Mesendoderm (in vitro differentiated cells): ENCODE measurements around the gene NTRK2.
"Not testable (repeated sequence)": the region's sequence is repeated elsewhere in the genome, so short reads cannot be mapped to it uniquely, and the experiment has no call there.

ENCODE experiments used
- DNase-seq: peaks from one replicate; pipeline ENCODE4 v3.0.0; 2013
- H2AK5ac ChIP-seq: 2 replicates; pipeline ENCODE4 v1.6.1; 2013; ENCODE audit warnings: low read length, inconsistent platforms
- H2BK120ac ChIP-seq: 2 replicates; pipeline ENCODE4 v1.6.1; 2013; ENCODE audit warnings: low read depth, mild to moderate bottlenecking, low read length, moderate library complexity, mixed read lengths
- H2BK15ac ChIP-seq: replicated peaks from 2 replicates; pipeline ENCODE4 v1.6.1; 2013; ENCODE audit warnings: low read depth, mild to moderate bottlenecking, moderate library complexity
- H2BK5ac ChIP-seq: 2 replicates; pipeline ENCODE4 v1.6.1; 2013; ENCODE audit warnings: low read length, inconsistent platforms
- H3K18ac ChIP-seq: 2 replicates; pipeline ENCODE4 v1.6.1; 2013; ENCODE audit warnings: mild to moderate bottlenecking, low read length, mixed read lengths
- H3K23ac ChIP-seq: one replicate; pipeline ENCODE4 v1.6.1; 2013; ENCODE audit warnings: low read length
- H3K27ac ChIP-seq: 2 replicates; pipeline ENCODE4 v1.5.1; 2013; ENCODE audit warnings: low read depth, mild to moderate bottlenecking, inconsistent platforms, low read length, moderate library complexity
- H3K27me3 ChIP-seq: 2 replicates; pipeline ENCODE4 v1.6.1; 2013; ENCODE audit warnings: low read length, control low read depth, mild to moderate bottlenecking, inconsistent platforms; ENCODE audit not compliant: insufficient read depth, poor library complexity
- H3K36me3 ChIP-seq: 2 replicates; pipeline ENCODE4 v1.6.1; 2013; ENCODE audit warnings: low read length, inconsistent platforms; ENCODE audit not compliant: control insufficient read depth, insufficient read depth
- H3K4ac ChIP-seq: one replicate; pipeline ENCODE4 v1.6.1; 2013; ENCODE audit warnings: low read depth, mild to moderate bottlenecking, low read length, moderate library complexity
- H3K4me1 ChIP-seq: 2 replicates; pipeline ENCODE4 v1.6.1; 2013; ENCODE audit warnings: low read depth, low read length, inconsistent platforms; ENCODE audit not compliant: control insufficient read depth
- H3K4me2 ChIP-seq: 2 replicates; pipeline ENCODE4 v1.6.1; 2013; ENCODE audit warnings: low read length
- H3K4me3 ChIP-seq: 2 replicates; pipeline ENCODE4 v1.5.1; 2013; ENCODE audit warnings: mild to moderate bottlenecking, low read length
- H3K56ac ChIP-seq: one replicate; pipeline ENCODE4 v1.6.1; 2013; ENCODE audit warnings: low read length
- H3K79me1 ChIP-seq: 2 replicates; pipeline ENCODE4 v1.6.1; 2013; ENCODE audit warnings: low read length, inconsistent platforms
- H3K79me2 ChIP-seq: 2 replicates; pipeline ENCODE4 v1.6.1; 2013; ENCODE audit warnings: mild to moderate bottlenecking, low read length; ENCODE audit not compliant: control insufficient read depth, insufficient read depth
- H3K9ac ChIP-seq: 2 replicates; pipeline ENCODE4 v1.6.1; 2013; ENCODE audit warnings: low read length, inconsistent platforms
- H4K5ac ChIP-seq: one replicate; pipeline ENCODE4 v1.6.1; 2013; ENCODE audit warnings: low read length
- H4K8ac ChIP-seq: one replicate; pipeline ENCODE4 v1.6.1; 2013; ENCODE audit warnings: low read depth, mild to moderate bottlenecking, control low read depth, low read length, moderate library complexity
- WGBS: extraction: QIAGEN DNeasy Blood & Tissue Kit; methylation state at CpG from one replicate; pipeline ENCODE4 v1.1.7; 2013; ENCODE audit warnings: low lambda C conversion rate, missing lambda C conversion rate; ENCODE audit not compliant: insufficient coverage; ENCODE audit errors: extremely low coverage; 5-methylcytosine and 5-hydroxymethylcytosine counted together

The NTRK2 gene

GRCh38 chr9:84897362-84898094, 228.0 kb downstream of the NTRK2 start:
- no peaks in the 10 kb centered on the region for H3K79me1 ChIP-seq
- H2BK5ac ChIP-seq, result no peak overlapping the region
- no peak overlapping the region for H2BK15ac ChIP-seq
- no peaks in the 10 kb centered on the region for H3K36me3 ChIP-seq
- DNase-seq, result no peak
- H4K8ac ChIP-seq, result no peak overlapping the region
- H3K56ac ChIP-seq, result no peak overlapping the region
- WGBS, result no CpG with 5 or more reads among the region's 7 CpGs
- H4K5ac ChIP-seq, result no peak overlapping the region
- no peaks in the 10 kb centered on the region for H3K27me3 ChIP-seq
- no peak overlapping the region for H3K18ac ChIP-seq
- no peak overlapping the region for H3K9ac ChIP-seq
- no peak overlapping the region for H3K4ac ChIP-seq
- H3K27ac ChIP-seq, result no peak overlapping the region
- H3K4me3 ChIP-seq, result no peak overlapping the region
- no peaks in the 10 kb centered on the region for H3K79me2 ChIP-seq
- no peak overlapping the region for H2AK5ac ChIP-seq
- no peak overlapping the region for H3K4me2 ChIP-seq
- H3K23ac ChIP-seq, result no peak overlapping the region
- H2BK120ac ChIP-seq, result no peak overlapping the region
- H3K4me1 ChIP-seq, result no peaks in the 10 kb centered on the region

- Histone ChIP-seq H3K36me3 (no peaks in the 10 kb centered on the region), H3K4ac (no peak overlapping the region), H3K27ac (no peak overlapping the region), H3K4me2 (no peak overlapping the region), H2AK5ac (no peak overlapping the region), H3K79me2 (no peaks in the 10 kb centered on the region), H3K9ac (no peak overlapping the region), H3K56ac (no peak overlapping the region), H2BK5ac (no peak overlapping the region), H4K5ac (no peak overlapping the region), H2BK15ac (no peak overlapping the region), H3K23ac (no peak overlapping the region), H2BK120ac (no peak overlapping the region), H3K4me1 (no peaks in the 10 kb centered on the region), H4K8ac (no peak overlapping the region), H3K27me3 (no peaks in the 10 kb centered on the region), H3K18ac (no peak overlapping the region), H3K79me1 (no peaks in the 10 kb centered on the region), H3K4me3 (no peak overlapping the region)
- WGBS, result 100% methylated on average over 1 of the region's 2 CpGs
- no peak for DNase-seq
Observed at GRCh38 chr9:84898188-84898587, 228.7 kb downstream of the NTRK2 start.

- H3K27ac ChIP-seq, H2AK5ac ChIP-seq, H3K9ac ChIP-seq, H2BK15ac ChIP-seq, H3K4me2 ChIP-seq, DNase-seq, H3K56ac ChIP-seq, H3K27me3 ChIP-seq, H3K23ac ChIP-seq, H3K4ac ChIP-seq, H3K4me3 ChIP-seq, H3K4me1 ChIP-seq, H2BK5ac ChIP-seq, H3K79me1 ChIP-seq, H4K8ac ChIP-seq, H3K18ac ChIP-seq, H4K5ac ChIP-seq, H3K79me2 ChIP-seq, H3K36me3 ChIP-seq, H2BK120ac ChIP-seq: not testable (repeated sequence)
- WGBS, result no CpG with 5 or more reads among the region's 6 CpGs
Observed at GRCh38 chr9:84898618-84899017, 229.1 kb downstream of the NTRK2 start.

- Histone ChIP-seq H2BK120ac (no peak overlapping the region), H3K9ac (no peak overlapping the region), H3K4me1 (no peaks in the 10 kb centered on the region), H3K79me2 (no peaks in the 10 kb centered on the region), H2AK5ac (no peak overlapping the region), H3K23ac (no peak overlapping the region), H3K4me3 (no peak overlapping the region), H3K18ac (no peak overlapping the region), H3K4me2 (no peak overlapping the region), H4K8ac (no peak overlapping the region), H2BK5ac (no peak overlapping the region), H3K27ac (no peak overlapping the region), H3K36me3 (no peaks in the 10 kb centered on the region), H3K56ac (no peak overlapping the region), H3K79me1 (no peaks in the 10 kb centered on the region), H2BK15ac (no peak overlapping the region), H3K4ac (no peak overlapping the region), H3K27me3 (no peaks in the 10 kb centered on the region), H4K5ac (no peak overlapping the region)
- WGBS, result no CpG with 5 or more reads among the region's 2 CpGs
- DNase-seq, result no peak
Observed at GRCh38 chr9:84899326-84899725, 229.8 kb downstream of the NTRK2 start.

- no CpG with 5 or more reads among the region's 2 CpGs for WGBS
- Histone ChIP-seq H3K27ac (no peak overlapping the region), H3K79me2 (no peaks in the 10 kb centered on the region), H3K4ac (no peak overlapping the region), H3K4me2 (no peak overlapping the region), H3K36me3 (no peaks in the 10 kb centered on the region), H3K27me3 (no peaks in the 10 kb centered on the region), H4K5ac (no peak overlapping the region), H3K79me1 (no peaks in the 10 kb centered on the region), H2AK5ac (no peak overlapping the region), H2BK5ac (no peak overlapping the region), H4K8ac (no peak overlapping the region), H3K4me3 (no peak overlapping the region), H3K23ac (no peak overlapping the region), H3K9ac (no peak overlapping the region), H2BK120ac (no peak overlapping the region), H3K18ac (no peak overlapping the region), H3K56ac (no peak overlapping the region), H2BK15ac (no peak overlapping the region), H3K4me1 (no peaks in the 10 kb centered on the region)
- no peak for DNase-seq
Observed at GRCh38 chr9:84900421-84900820, 230.9 kb downstream of the NTRK2 start.

GRCh38 chr9:84903963-84904362, 234.4 kb downstream of the NTRK2 start:
- Histone ChIP-seq H3K4me2 (no peak overlapping the region), H3K36me3 (no peaks in the 10 kb centered on the region), H2BK120ac (no peak overlapping the region), H3K4me1 (no peaks in the 10 kb centered on the region), H2BK15ac (no peak overlapping the region), H3K27ac (no peak overlapping the region), H3K18ac (no peak overlapping the region), H3K27me3 (no peaks in the 10 kb centered on the region), H3K23ac (no peak overlapping the region), H3K79me2 (no peaks in the 10 kb centered on the region), H2BK5ac (no peak overlapping the region), H4K5ac (no peak overlapping the region), H2AK5ac (no peak overlapping the region), H3K56ac (no peak overlapping the region), H4K8ac (no peak overlapping the region), H3K9ac (no peak overlapping the region), H3K4ac (no peak overlapping the region), H3K79me1 (no peaks in the 10 kb centered on the region), H3K4me3 (no peak overlapping the region)
- DNase-seq, result no peak
- no CpG with 5 or more reads among the region's 2 CpGs for WGBS
